Ishikawa (cell line): ENCODE results near the gene TOR1A.

Experiments
- CEBPB ChIP-seq: IDR thresholded peaks from 2 replicates; pipeline ENCODE4 v1.6.1; 2012
- CREB1 ChIP-seq: IDR thresholded peaks from 2 replicates; pipeline ENCODE4 v1.6.1; 2012; ENCODE audit warnings: low read depth
- EGR1 ChIP-seq: IDR thresholded peaks from 2 replicates; pipeline ENCODE4 v1.6.1; 2012
- EP300 ChIP-seq: IDR thresholded peaks from 2 replicates; pipeline ENCODE4 v1.6.1; 2012; ENCODE audit warnings: borderline replicate concordance
- FOXM1 ChIP-seq: IDR thresholded peaks from 2 replicates; pipeline ENCODE4 v1.6.1; 2012; ENCODE audit warnings: low read depth, borderline replicate concordance
- MAX ChIP-seq: IDR thresholded peaks from 2 replicates; pipeline ENCODE4 v1.6.1; 2012
- NFIC ChIP-seq: IDR thresholded peaks from 2 replicates; pipeline ENCODE4 v1.6.1; 2012
- RAD21 ChIP-seq: IDR thresholded peaks from 2 replicates; pipeline ENCODE4 v1.6.1; 2012; ENCODE audit warnings: low read depth
- TAF1 ChIP-seq: IDR thresholded peaks from 2 replicates; pipeline ENCODE4 v1.6.1; 2012; ENCODE audit warnings: low read depth, mild to moderate bottlenecking
- TCF12 ChIP-seq: IDR thresholded peaks from 2 replicates; pipeline ENCODE4 v1.6.1; 2012; ENCODE audit warnings: low read depth
- TEAD4 ChIP-seq: IDR thresholded peaks from 2 replicates; pipeline ENCODE4 v1.6.1; 2012
- USF1 ChIP-seq: IDR thresholded peaks from 2 replicates; pipeline ENCODE4 v1.6.1; 2012
- YY1 ChIP-seq: IDR thresholded peaks from 2 replicates; pipeline ENCODE4 v1.6.1; 2012; ENCODE audit warnings: low read depth
- ZBTB7A ChIP-seq: IDR thresholded peaks from 2 replicates; pipeline ENCODE4 v1.6.1; 2012; ENCODE audit warnings: low read depth
- TF ChIP-seq, protein P1 (sequence below): IDR thresholded peaks from 2 replicates; pipeline ENCODE4 v1.6.1; 2012; ENCODE audit warnings: low read depth, mild to moderate bottlenecking

The TOR1A gene

GRCh38 chr9:129836311-129837007 lies 12.5 kb upstream of the TOR1A start:
- no peak for TF ChIP-seq FOXM1
- no peak for TF ChIP-seq EGR1
- TF ChIP-seq RAD21, result no peak
- TF ChIP-seq USF1, result no peak
- no peak for TF ChIP-seq TAF1
- no peak for TF ChIP-seq YY1
- no peak for TF ChIP-seq NFIC
- TF ChIP-seq TCF12, result no peak
- TF ChIP-seq EP300, result no peak
- TF ChIP-seq CEBPB, result no peak
- TF ChIP-seq MAX, result no peak
- TF ChIP-seq ZBTB7A, result no peak
- no peak for TF ChIP-seq CREB1
- TF ChIP-seq, protein P1, sequence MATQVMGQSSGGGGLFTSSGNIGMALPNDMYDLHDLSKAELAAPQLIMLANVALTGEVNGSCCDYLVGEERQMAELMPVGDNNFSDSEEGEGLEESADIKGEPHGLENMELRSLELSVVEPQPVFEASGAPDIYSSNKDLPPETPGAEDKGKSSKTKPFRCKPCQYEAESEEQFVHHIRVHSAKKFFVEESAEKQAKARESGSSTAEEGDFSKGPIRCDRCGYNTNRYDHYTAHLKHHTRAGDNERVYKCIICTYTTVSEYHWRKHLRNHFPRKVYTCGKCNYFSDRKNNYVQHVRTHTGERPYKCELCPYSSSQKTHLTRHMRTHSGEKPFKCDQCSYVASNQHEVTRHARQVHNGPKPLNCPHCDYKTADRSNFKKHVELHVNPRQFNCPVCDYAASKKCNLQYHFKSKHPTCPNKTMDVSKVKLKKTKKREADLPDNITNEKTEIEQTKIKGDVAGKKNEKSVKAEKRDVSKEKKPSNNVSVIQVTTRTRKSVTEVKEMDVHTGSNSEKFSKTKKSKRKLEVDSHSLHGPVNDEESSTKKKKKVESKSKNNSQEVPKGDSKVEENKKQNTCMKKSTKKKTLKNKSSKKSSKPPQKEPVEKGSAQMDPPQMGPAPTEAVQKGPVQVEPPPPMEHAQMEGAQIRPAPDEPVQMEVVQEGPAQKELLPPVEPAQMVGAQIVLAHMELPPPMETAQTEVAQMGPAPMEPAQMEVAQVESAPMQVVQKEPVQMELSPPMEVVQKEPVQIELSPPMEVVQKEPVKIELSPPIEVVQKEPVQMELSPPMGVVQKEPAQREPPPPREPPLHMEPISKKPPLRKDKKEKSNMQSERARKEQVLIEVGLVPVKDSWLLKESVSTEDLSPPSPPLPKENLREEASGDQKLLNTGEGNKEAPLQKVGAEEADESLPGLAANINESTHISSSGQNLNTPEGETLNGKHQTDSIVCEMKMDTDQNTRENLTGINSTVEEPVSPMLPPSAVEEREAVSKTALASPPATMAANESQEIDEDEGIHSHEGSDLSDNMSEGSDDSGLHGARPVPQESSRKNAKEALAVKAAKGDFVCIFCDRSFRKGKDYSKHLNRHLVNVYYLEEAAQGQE, result no peak
- TF ChIP-seq TEAD4, result no peak

DNA sequence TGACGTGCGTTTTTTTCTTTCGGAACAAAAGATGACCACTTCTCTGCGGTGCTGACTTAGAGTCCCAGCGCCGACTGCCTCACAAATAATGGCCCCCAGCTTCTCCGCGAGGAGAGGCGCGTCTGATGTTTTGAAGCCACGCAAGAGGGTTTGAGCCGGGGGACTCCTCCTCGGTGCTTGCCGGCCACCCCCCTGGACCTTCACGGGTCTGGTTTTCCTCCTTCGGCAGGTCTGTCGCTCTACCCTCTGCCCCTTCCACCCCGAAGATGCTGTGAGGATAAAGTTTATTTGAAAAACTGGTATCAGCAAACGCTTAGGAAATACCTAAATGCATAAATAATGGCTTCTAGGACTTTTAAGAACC lies 11.9 kb upstream of the TOR1A start:
- TF ChIP-seq, protein P1, result no peak
- TF ChIP-seq EP300, result no peak
- TF ChIP-seq MAX, result no peak
- no peak for TF ChIP-seq ZBTB7A
- no peak for TF ChIP-seq YY1
- TF ChIP-seq USF1, result no peak
- TF ChIP-seq RAD21, result no peak
- TF ChIP-seq CEBPB, result no peak
- TF ChIP-seq TCF12, result no peak; the same call in 1 of the 2 replicates
- no peak for TF ChIP-seq FOXM1
- TF ChIP-seq TEAD4, result no peak
- no peak for TF ChIP-seq CREB1
- TF ChIP-seq TAF1, result no peak
- no peak for TF ChIP-seq NFIC

- TF ChIP-seq RAD21, result no peak
- peak; percentile 85 for TF ChIP-seq CREB1
- TF ChIP-seq CEBPB, result no peak
- TF ChIP-seq ZBTB7A, result no peak
- peak; percentile 49; the same call in 1 of the 2 replicates for TF ChIP-seq EGR1
- no peak for TF ChIP-seq FOXM1
- peak; percentile 83 for TF ChIP-seq TAF1
- peak; percentile 34 for TF ChIP-seq MAX
- TF ChIP-seq YY1, result peak; percentile 51; the same call in 1 of the 2 replicates
- no peak for TF ChIP-seq NFIC
Observed at GRCh38 chr9:129835128-129835859, 11.4 kb upstream of the TOR1A start, which contains the start of the genes C9orf78 and USP20. TSS of gene C9orf78 (minus strand) at chr9:129835275. CDS start at chr9:129835221, 54 bp downstream. TSS of gene USP20 (plus strand) at chr9:129835458. CDS start at chr9:129852556, 17,098 bp downstream.

GRCh38 chr9:129834489-129835127 lies 10.7 kb upstream of the TOR1A start:
- no peak; the same call in 1 of the 2 replicates for TF ChIP-seq ZBTB7A
- no peak for TF ChIP-seq CEBPB
- no peak for TF ChIP-seq MAX
- TF ChIP-seq USF1, result no peak
- TF ChIP-seq, protein P1, result no peak
- TF ChIP-seq EGR1, result no peak
- no peak for TF ChIP-seq YY1
- no peak for TF ChIP-seq NFIC
- no peak for TF ChIP-seq TCF12
- no peak for TF ChIP-seq TAF1
- TF ChIP-seq CREB1, result no peak
- no peak for TF ChIP-seq TEAD4
- no peak for TF ChIP-seq RAD21
- no peak for TF ChIP-seq EP300
- no peak for TF ChIP-seq FOXM1
